Choroid plexus epithelial cell (primary cell): ENCODE measurements around the gene NLRC3.

Source experiments
- DNase-seq: peaks from one replicate; pipeline ENCODE4 v3.0.0-alpha.2; 2010; ENCODE audit warnings: low read depth
- H3K4me3 ChIP-seq: 2 replicates; pipeline ENCODE4 v1.5.1; 2011; ENCODE audit warnings: low read depth, mild to moderate bottlenecking, control low read depth, low read length, moderate library complexity
- TF ChIP-seq, protein P1 (sequence below): conservative IDR thresholded peaks from 2 replicates; pipeline ENCODE4 v1.5.1; 2011; ENCODE audit warnings: low read depth, mild to moderate bottlenecking, control low read depth, inconsistent platforms, low read length, moderate library complexity

Gene NLRC3

DNA sequence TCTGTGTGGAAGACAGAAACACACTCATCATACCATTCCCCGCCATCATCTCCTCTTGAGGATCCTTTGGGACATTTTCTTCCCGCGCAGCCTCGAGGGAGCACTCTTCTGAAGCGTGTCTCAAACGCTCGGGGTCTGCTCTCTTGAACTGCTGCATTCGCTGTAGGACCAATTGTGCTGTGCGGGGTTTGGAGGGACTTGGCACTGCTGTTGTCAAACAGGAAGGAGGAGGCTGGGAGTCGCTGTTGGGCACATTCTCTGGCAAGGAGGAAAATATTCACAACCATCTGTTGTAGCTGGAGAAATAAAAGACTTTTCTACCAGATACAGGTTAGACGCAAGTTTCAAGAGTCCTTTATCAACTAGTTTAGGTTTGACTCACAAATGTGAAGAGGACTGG lies 29.2 kb upstream of the NLRC3 start:
- no peak for DNase-seq
- H3K4me3 ChIP-seq = no peak overlapping the region
- TF ChIP-seq, protein P1, sequence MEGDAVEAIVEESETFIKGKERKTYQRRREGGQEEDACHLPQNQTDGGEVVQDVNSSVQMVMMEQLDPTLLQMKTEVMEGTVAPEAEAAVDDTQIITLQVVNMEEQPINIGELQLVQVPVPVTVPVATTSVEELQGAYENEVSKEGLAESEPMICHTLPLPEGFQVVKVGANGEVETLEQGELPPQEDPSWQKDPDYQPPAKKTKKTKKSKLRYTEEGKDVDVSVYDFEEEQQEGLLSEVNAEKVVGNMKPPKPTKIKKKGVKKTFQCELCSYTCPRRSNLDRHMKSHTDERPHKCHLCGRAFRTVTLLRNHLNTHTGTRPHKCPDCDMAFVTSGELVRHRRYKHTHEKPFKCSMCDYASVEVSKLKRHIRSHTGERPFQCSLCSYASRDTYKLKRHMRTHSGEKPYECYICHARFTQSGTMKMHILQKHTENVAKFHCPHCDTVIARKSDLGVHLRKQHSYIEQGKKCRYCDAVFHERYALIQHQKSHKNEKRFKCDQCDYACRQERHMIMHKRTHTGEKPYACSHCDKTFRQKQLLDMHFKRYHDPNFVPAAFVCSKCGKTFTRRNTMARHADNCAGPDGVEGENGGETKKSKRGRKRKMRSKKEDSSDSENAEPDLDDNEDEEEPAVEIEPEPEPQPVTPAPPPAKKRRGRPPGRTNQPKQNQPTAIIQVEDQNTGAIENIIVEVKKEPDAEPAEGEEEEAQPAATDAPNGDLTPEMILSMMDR = no peak

DNA sequence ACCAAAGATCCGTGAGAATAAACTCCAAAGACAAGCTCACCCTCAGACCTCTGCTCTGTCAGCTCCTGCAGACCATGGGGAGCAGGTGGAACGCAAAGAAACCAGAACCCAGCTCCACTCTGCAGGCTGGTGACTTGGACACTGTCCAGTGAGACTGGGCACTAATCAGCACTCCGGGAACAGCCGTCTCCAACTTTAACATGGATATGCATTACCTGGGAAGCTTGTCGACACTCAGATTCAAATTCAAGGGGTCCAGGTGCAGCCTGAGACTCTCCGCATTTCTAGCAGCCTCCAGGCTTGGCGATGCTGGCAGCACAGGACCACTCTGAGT lies 25.1 kb upstream of the NLRC3 start:
- no peak overlapping the region for H3K4me3 ChIP-seq
- no peak for DNase-seq
- TF ChIP-seq, protein P1 = no peak

DNA sequence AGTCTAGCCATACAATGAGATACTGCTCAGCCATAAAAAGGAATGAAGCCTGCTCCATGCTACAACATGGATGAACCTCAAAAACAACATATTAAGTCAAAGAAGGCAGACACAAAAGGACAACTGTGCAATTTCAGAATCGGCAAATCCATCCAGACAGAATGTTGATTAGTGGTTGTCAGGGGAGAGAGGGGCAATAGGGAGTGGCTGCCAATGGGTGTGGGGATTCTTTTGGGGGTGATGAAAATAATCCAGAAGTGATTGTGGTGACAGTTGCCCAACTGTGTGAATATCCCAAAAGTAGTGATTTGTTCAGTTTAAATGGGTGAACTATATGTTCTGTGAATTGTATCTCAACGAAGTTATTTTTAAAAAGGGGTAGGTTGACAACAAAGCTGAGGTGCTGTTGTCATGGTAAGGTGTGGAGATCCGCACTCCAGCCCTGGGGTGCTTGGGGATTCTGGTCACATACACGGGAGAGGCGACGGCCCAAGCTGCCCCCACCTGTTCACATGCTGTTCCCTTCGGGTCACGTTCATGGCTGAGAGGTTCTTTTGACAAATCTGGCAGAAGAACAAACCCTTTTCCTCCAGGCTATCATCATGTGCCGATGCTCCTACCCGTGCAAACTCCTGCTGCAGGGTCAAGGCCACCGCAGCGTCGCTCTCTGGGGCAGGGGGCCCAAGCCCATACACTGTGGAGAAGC lies 24.6 kb upstream of the NLRC3 start:
- DNase-seq = no peak
- H3K4me3 ChIP-seq = no peak overlapping the region
- TF ChIP-seq, protein P1 = no peak

DNA sequence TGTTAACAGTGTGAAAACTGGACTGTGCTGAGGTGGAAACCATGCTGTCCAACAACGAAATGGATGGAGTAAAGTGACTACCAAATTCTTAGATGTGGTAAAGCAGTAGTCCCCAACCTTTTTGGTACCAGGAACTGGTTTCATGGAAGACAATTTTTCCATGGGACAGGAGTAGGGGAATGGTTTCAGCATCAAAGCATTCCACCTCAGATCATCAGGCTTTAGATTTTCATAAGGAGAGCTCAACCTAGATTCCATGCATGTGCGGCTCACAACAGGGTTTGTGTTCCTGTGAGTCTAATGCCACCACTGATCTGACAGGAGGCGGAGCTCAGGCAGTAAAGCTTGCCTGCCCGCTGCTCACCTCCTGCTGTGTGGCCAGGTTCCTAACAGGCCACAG lies 22.7 kb upstream of the NLRC3 start:
- DNase-seq = no peak
- TF ChIP-seq, protein P1 = no peak
- no peak overlapping the region for H3K4me3 ChIP-seq

DNA sequence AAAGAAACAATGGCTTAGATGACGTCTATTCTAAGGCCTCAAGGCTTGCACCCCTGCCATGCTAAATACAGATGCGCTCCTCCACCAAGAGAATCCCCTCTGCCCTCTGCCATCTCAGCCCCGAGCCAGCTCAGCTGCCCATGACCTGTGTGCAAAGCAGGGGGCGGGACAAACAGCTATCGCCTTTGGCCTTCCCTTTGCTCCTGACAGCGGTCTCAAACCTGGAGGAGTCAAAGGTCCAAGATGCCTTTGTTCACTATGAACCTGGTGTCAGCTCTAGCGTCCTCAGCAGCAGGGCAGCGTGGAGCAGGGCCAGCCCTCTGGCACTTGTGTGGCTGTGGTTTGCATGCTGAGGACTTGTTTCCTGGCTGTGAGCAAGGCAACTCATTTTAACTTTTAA lies 21.9 kb upstream of the NLRC3 start:
- no peak overlapping the region for H3K4me3 ChIP-seq
- TF ChIP-seq, protein P1 = no peak
- no peak for DNase-seq

DNA sequence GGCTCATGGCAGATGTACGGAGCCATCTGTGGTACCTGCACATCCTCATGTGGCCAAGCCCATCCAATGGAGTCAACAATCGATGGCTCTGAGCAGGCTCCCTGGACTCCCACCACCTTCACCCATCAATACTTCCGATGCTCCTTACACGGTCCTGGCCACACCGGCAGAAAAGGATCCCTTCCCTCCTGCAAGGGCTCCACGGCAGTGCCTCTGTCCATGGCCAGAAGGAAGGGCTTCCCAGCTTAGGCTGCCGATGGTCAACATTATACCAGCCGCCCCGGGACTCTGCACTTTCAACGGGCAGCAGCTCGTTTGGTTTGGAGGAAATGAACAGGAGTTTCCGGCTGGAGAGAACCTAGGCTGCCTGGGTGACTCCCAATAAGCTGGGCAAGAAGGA lies 21.0 kb upstream of the NLRC3 start:
- H3K4me3 ChIP-seq = no peak overlapping the region
- DNase-seq = no peak
- TF ChIP-seq, protein P1 = no peak

DNA sequence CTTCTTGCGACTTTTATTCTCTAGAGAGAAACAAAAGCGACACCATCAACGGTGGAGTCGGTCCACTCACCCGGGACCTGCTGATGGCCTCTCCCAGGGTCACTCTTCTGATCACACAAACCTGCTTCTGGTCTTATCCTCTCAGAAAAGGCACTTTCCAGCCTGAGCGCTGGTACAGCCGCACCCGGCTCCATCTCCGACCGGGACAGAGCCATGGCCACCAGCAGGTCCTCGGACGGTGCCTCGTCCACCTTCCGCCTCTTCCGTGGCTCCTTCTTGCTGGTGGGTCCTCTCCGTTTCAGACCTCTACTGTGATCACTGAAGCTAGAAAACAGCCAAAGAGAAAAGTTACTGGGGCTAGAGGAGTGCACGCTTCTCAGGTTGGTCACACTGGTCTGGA lies 20.5 kb upstream of the NLRC3 start:
- TF ChIP-seq, protein P1 = no peak
- no peak for DNase-seq

More for the DNA sequence above, 20.5 kb upstream of the NLRC3 start:
- H3K4me3 ChIP-seq = no peak overlapping the region
